DMS153 treated with DMSO at 0.1 percent for 48 hours (cell line): ENCODE results near the gene SPTA1.

Experiments used
- DNase-seq: peaks from one replicate; lab custom pipeline; 2025; ENCODE audit not compliant: unreplicated experiment; lab: John Stamatoyannopoulos, UW

SPTA1 gene

DNA sequence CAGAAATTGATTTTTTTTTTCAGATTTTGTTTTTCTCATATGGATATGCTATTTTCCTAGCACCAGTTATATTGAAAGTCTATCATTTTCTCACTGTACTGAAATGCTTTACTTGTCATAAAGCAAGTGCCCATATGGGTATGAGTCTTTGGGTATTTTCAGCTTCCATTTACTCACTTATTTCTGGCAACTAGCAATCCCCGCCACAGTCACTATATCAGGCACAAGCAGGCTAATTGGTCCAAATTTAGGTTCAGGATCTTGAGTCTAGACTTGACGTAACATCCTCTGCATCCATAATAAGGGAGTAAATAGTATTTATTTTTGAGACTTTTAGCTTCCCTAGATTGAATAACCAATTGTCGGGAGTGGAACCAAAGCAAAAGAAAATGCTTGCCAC is 109.0 kb downstream of the SPTA1 start:
- DNase-seq = no peak

DNA sequence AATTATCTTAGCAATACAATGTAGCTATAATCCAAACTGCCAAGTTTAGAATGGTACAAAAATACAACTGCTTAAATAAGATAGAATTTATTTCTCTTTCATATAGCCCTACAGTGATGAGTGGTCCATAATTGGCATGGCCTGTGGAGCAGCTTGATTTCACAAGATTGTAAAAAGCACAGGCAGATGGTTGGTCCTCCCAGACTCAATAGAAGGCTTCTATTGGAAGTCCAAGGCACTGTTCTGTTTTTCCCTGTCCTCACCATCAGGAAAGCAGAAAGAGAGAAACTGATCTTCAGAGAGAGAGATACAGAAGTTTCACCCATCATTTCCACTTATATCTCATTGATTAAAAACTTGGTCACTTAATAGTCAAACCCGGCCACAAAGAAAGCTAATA is 114.3 kb downstream of the SPTA1 start:
- DNase-seq = no peak

DNA sequence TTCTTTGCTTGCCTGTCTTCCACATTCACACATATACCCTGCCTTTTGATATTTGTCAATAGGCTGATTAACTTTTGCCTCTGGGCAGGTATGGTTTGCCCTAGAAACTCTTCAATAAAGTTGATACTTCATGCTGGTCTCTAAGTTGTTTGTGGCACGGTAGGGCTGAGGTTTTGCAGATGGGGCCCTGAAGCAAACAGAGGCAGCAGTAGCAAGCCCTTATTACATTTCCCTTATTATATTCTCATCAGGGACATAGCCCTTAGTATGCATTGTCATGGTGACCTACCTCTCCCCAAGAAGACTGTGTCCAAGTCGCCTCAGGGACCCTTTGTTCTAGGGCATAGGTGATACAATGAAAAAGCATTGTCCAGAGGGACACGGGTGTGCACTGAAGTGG is 116.0 kb downstream of the SPTA1 start, which contains the start of gene OR6P1:
OR6P1 (minus strand) TSS at position 101 of the 400 bp plus-strand sequence. CDS start 6,976 bp downstream, outside the sequence.
- DNase-seq = no peak

DNA sequence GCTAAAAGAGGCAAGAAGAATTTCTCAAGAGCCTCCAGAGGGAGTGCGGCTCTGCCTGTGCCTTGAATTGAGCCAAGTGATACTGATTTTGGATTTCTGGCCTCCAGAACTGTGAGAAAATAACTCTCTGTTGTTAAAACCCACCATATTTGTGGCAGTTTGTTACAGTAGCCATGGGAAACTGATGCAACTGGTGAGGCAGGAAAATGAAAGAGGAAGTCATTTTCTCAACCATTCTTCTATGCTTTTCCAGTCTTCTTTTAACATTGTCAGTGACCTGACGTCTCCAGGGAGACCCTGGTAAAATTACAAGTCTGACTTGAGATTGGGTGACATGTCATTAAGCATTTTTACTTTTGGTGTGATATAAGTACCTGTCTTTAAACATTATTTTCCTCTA is 121.9 kb downstream of the SPTA1 start:
- DNase-seq = no peak

DNA sequence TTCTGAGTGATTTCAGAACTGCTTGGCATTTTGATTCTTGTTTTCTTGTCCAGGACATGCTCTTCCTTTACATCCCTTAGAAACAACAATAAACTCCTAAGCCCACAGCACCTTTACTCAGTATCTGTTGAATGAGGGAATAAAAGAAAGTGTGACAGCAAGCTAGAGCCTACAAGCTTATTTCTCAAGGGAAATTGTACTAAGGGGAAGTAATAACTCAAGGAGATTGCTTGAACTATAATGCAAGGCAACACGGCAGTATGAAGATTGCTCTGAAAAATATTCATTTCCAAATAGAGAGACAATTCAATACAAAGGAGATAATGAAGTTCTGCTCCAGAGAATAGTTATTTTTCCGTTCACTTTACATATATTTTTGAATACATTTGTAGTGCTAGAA is 122.7 kb downstream of the SPTA1 start:
- DNase-seq = no peak
